ENCODE measurements around the gene RPL36.

DNA sequence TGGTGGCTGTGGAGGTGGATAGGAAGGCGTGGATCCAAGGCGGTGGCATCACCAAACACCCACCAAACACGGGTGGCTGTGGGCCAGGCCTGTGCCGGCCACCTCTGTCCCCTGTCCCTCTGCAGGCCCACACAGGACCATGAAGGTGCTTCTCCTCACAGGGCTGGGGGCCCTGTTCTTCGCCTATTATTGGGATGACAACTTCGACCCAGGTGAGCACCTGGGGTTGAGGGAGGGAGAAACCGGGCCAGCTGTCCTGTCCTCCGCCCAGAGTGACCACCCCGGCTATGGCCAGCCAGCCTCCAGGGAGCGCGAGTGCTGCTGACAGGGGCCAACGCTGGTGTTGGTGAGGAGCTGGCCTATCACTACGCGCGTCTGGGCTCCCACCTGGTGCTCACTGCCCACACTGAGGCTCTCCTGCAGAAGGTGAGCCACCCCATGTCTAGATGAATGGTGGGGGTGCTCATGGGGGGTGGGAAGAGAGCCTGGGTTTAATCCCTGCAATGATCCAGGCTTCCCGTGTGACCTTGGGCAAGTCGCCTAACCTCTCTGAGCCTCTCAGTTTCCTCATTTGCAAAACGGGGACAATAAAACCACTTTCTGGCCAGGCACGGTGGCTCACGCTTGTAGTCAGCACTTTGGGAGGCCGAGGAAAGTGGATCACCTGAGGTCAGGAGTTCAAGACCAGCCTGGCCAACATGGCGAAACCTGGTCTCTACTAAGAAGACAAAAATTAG is 5.2 kb upstream of the RPL36 start:
- TF ChIP-seq, protein P1, sequence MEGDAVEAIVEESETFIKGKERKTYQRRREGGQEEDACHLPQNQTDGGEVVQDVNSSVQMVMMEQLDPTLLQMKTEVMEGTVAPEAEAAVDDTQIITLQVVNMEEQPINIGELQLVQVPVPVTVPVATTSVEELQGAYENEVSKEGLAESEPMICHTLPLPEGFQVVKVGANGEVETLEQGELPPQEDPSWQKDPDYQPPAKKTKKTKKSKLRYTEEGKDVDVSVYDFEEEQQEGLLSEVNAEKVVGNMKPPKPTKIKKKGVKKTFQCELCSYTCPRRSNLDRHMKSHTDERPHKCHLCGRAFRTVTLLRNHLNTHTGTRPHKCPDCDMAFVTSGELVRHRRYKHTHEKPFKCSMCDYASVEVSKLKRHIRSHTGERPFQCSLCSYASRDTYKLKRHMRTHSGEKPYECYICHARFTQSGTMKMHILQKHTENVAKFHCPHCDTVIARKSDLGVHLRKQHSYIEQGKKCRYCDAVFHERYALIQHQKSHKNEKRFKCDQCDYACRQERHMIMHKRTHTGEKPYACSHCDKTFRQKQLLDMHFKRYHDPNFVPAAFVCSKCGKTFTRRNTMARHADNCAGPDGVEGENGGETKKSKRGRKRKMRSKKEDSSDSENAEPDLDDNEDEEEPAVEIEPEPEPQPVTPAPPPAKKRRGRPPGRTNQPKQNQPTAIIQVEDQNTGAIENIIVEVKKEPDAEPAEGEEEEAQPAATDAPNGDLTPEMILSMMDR (conservative IDR thresholded peaks at IDR 0.05; ENCODE audit: low read depth in 2 of 2), result no peak
- TF ChIP-seq, protein P2, sequence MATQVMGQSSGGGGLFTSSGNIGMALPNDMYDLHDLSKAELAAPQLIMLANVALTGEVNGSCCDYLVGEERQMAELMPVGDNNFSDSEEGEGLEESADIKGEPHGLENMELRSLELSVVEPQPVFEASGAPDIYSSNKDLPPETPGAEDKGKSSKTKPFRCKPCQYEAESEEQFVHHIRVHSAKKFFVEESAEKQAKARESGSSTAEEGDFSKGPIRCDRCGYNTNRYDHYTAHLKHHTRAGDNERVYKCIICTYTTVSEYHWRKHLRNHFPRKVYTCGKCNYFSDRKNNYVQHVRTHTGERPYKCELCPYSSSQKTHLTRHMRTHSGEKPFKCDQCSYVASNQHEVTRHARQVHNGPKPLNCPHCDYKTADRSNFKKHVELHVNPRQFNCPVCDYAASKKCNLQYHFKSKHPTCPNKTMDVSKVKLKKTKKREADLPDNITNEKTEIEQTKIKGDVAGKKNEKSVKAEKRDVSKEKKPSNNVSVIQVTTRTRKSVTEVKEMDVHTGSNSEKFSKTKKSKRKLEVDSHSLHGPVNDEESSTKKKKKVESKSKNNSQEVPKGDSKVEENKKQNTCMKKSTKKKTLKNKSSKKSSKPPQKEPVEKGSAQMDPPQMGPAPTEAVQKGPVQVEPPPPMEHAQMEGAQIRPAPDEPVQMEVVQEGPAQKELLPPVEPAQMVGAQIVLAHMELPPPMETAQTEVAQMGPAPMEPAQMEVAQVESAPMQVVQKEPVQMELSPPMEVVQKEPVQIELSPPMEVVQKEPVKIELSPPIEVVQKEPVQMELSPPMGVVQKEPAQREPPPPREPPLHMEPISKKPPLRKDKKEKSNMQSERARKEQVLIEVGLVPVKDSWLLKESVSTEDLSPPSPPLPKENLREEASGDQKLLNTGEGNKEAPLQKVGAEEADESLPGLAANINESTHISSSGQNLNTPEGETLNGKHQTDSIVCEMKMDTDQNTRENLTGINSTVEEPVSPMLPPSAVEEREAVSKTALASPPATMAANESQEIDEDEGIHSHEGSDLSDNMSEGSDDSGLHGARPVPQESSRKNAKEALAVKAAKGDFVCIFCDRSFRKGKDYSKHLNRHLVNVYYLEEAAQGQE (IDR thresholded peaks at IDR 0.05; ENCODE audit: unreplicated experiment), result no peak
- TF ChIP-seq POLR2AphosphoS5 (IDR thresholded peaks at IDR 0.05; ENCODE audit: low read depth) (no peak), EZH2 (IDR thresholded peaks at IDR 0.05; ENCODE audit: low read depth, unreplicated experiment) (no peak)
